Measurements from ENCODE around the gene SGSH.
"Not testable (repeated sequence)": the region's sequence is repeated elsewhere in the genome, so short reads cannot be mapped to it uniquely, and the experiment has no call there.

GRCh38 chr17:80258296-80258695 is 38.2 kb upstream of the SGSH start:
- not testable (repeated sequence) for TF ChIP-seq CTCF, POLR2A (IDR thresholded peaks at IDR 0.05)

Data from uterus (tissue), 2 donors.